Nephron progenitor cell (in vitro differentiated cells): ENCODE measurements around the gene DUSP15.

ENCODE experiments used
- DNase-seq: peaks from one replicate; pipeline ENCODE4 v3.0.0; 2021
- H3K27ac Mint-ChIP-seq: 2 replicates; pipeline ENCODE4 v1.8.0; 2021; ENCODE audit warnings: mild to moderate bottlenecking, moderate library complexity, mixed read lengths
- H3K27me3 Mint-ChIP-seq: 2 replicates; pipeline ENCODE4 v1.8.0; 2021; ENCODE audit warnings: mild to moderate bottlenecking, low read depth, mixed read lengths; ENCODE audit not compliant: poor library complexity
- H3K36me3 Mint-ChIP-seq: 2 replicates; pipeline ENCODE4 v1.8.0; 2021; ENCODE audit warnings: low read depth, mixed read lengths
- H3K4me1 Mint-ChIP-seq: 2 replicates; pipeline ENCODE4 v1.8.0; 2021; ENCODE audit warnings: mixed read lengths
- H3K4me3 Mint-ChIP-seq: 2 replicates; pipeline ENCODE4 v1.8.0; 2021; ENCODE audit warnings: mild to moderate bottlenecking, moderate library complexity, mixed read lengths
- H3K9me3 Mint-ChIP-seq: 2 replicates; pipeline ENCODE4 v1.8.0; 2021; ENCODE audit warnings: mild to moderate bottlenecking, moderate library complexity, mixed read lengths
- TF ChIP-seq, protein P1 (sequence below): fragments of 200-600 bp; sonication (generic); IDR thresholded peaks from 2 replicates; pipeline ENCODE4 v1.5.0; 2021; ENCODE audit warnings: antibody characterized with exemption

The DUSP15 gene

GRCh38 chr20:31908424-31908823 is 38.1 kb upstream of the DUSP15 start:
- Mint-ChIP-seq H3K4me1 (peaks cover 10% of the 10 kb centered on the region), H3K27me3 (no peaks in the 10 kb centered on the region), H3K9me3 (no peaks in the 10 kb centered on the region), H3K36me3 (no peaks in the 10 kb centered on the region), H3K27ac (no peak overlapping the region), H3K4me3 (no peak overlapping the region)
- TF ChIP-seq, protein P1, sequence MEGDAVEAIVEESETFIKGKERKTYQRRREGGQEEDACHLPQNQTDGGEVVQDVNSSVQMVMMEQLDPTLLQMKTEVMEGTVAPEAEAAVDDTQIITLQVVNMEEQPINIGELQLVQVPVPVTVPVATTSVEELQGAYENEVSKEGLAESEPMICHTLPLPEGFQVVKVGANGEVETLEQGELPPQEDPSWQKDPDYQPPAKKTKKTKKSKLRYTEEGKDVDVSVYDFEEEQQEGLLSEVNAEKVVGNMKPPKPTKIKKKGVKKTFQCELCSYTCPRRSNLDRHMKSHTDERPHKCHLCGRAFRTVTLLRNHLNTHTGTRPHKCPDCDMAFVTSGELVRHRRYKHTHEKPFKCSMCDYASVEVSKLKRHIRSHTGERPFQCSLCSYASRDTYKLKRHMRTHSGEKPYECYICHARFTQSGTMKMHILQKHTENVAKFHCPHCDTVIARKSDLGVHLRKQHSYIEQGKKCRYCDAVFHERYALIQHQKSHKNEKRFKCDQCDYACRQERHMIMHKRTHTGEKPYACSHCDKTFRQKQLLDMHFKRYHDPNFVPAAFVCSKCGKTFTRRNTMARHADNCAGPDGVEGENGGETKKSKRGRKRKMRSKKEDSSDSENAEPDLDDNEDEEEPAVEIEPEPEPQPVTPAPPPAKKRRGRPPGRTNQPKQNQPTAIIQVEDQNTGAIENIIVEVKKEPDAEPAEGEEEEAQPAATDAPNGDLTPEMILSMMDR = no peak
- no peak for DNase-seq

- no peak overlapping the region for H3K4me3 Mint-ChIP-seq
- no peaks in the 10 kb centered on the region for H3K27me3 Mint-ChIP-seq
- no peaks in the 10 kb centered on the region for H3K9me3 Mint-ChIP-seq
- TF ChIP-seq, protein P1 = no peak
- no peak for DNase-seq
- peaks cover 6% of the 10 kb centered on the region for H3K4me1 Mint-ChIP-seq
- H3K27ac Mint-ChIP-seq = no peak overlapping the region
- H3K36me3 Mint-ChIP-seq = no peaks in the 10 kb centered on the region
Measured at GRCh38 chr20:31908016-31908415, 37.7 kb upstream of the DUSP15 start.

GRCh38 chr20:31907046-31907445 is 36.7 kb upstream of the DUSP15 start:
- no peak for DNase-seq
- no peak overlapping the region for H3K4me3 Mint-ChIP-seq
- no peak overlapping the region for H3K27ac Mint-ChIP-seq
- no peaks in the 10 kb centered on the region for H3K27me3 Mint-ChIP-seq
- TF ChIP-seq, protein P1 = no peak
- no peaks in the 10 kb centered on the region for H3K36me3 Mint-ChIP-seq
- peaks cover 4% of the 10 kb centered on the region for H3K4me1 Mint-ChIP-seq
- H3K9me3 Mint-ChIP-seq = no peaks in the 10 kb centered on the region

GRCh38 chr20:31906001-31906400 is 35.7 kb upstream of the DUSP15 start:
- no peak overlapping the region for H3K27ac Mint-ChIP-seq
- no peak overlapping the region for H3K4me3 Mint-ChIP-seq
- no peaks in the 10 kb centered on the region for H3K27me3 Mint-ChIP-seq
- TF ChIP-seq, protein P1 = no peak
- H3K36me3 Mint-ChIP-seq = no peaks in the 10 kb centered on the region
- DNase-seq = no peak
- peaks cover 4% of the 10 kb centered on the region for H3K4me1 Mint-ChIP-seq
- H3K9me3 Mint-ChIP-seq = no peaks in the 10 kb centered on the region

DNA sequence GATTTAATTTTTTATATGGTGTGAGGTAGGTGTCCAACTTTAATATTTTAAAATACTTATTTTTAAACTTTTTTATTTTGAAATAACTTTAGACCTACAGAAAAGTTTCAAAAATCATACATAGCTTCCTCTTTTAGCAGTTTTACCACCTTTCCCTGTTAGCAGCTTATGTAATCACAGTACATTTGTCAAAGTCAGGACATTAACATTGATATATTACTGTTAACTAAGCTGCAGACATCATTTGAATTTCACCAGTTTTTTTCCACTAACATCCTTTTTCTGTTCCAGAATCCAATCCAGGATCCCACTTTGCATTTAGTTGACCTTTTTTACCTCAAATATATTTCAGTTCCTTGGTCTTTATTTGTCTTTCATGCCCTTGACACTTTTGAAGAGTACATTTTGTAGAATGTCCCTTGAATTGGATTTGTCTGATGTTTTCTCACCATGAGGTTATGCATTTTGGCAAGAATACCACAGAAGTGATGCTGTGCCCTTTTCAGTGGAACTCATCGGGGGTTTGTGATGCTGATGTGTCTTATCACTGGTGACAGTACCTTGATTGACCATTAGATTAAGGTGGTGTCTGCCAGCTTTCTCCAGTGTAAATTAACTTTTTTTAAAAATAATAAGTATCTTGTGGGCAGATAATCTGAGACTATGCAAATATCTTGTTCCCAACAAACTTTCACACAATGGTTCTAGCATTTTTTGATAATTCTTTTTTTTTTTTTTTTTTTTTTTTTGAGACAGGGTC is 33.5 kb upstream of the DUSP15 start:
- Mint-ChIP-seq H3K4me1 (peaks cover 4% of the 10 kb centered on the region), H3K27me3 (no peaks in the 10 kb centered on the region), H3K9me3 (no peaks in the 10 kb centered on the region), H3K27ac (no peak overlapping the region), H3K36me3 (no peaks in the 10 kb centered on the region), H3K4me3 (no peak overlapping the region)
- TF ChIP-seq, protein P1 = no peak
- no peak for DNase-seq

- Mint-ChIP-seq H3K4me3 (no peak overlapping the region), H3K36me3 (no peaks in the 10 kb centered on the region), H3K9me3 (no peaks in the 10 kb centered on the region), H3K4me1 (peaks cover 13% of the 10 kb centered on the region), H3K27me3 (no peaks in the 10 kb centered on the region), H3K27ac (no peak overlapping the region)
- TF ChIP-seq, protein P1 = no peak
- DNase-seq = no peak
Measured at GRCh38 chr20:31901615-31902014, 31.3 kb upstream of the DUSP15 start.
